KMS-11 (cell line): ENCODE data around the gene LPGAT1.

Experiments used
- H2AFZ ChIP-seq: fragments of 200-600 bp; sonication (generic); 2 replicates; pipeline ENCODE4 v1.6.1; 2016; ENCODE audit warnings: antibody characterized with exemption, mixed run types, low read depth
- H3K27ac ChIP-seq: fragments of 200-600 bp; sonication (generic); 2 replicates; pipeline ENCODE4 v1.6.1; 2016; ENCODE audit warnings: mild to moderate bottlenecking, mixed run types
- H3K27me3 ChIP-seq: fragments of 200-600 bp; sonication (generic); 2 replicates; pipeline ENCODE4 v1.6.1; 2017; ENCODE audit warnings: mild to moderate bottlenecking, low read depth, mixed run types, moderate library complexity; ENCODE audit not compliant: insufficient read depth
- H3K36me3 ChIP-seq: fragments of 200-600 bp; sonication (generic); 2 replicates; pipeline ENCODE4 v1.6.1; 2017; ENCODE audit warnings: mild to moderate bottlenecking, mixed run types; ENCODE audit not compliant: insufficient read depth
- H3K4me1 ChIP-seq: fragments of 200-600 bp; sonication (generic); 2 replicates; pipeline ENCODE4 v1.6.1; 2016; ENCODE audit warnings: mild to moderate bottlenecking, low read depth, mixed run types; ENCODE audit not compliant: poor library complexity, severe bottlenecking
- H3K4me2 ChIP-seq: fragments of 200-600 bp; sonication (generic); 2 replicates; pipeline ENCODE4 v1.7.0; 2016; ENCODE audit warnings: mild to moderate bottlenecking, mixed run types
- H3K4me3 ChIP-seq: fragments of 200-600 bp; sonication (generic); IDR thresholded peaks from 2 replicates; pipeline ENCODE4 v1.6.1; 2017; ENCODE audit warnings: low read depth, low read length, mixed read lengths; ENCODE audit not compliant: insufficient read depth
- H3K79me2 ChIP-seq: fragments of 200-600 bp; sonication (generic); 2 replicates; pipeline ENCODE4 v1.6.1; 2016; ENCODE audit warnings: low read depth, mixed run types; ENCODE audit not compliant: insufficient read depth
- H3K9ac ChIP-seq: fragments of 200-600 bp; sonication (generic); 2 replicates; pipeline ENCODE4 v1.6.1; 2016; ENCODE audit warnings: mild to moderate bottlenecking, mixed run types
- H4K20me1 ChIP-seq: fragments of 200-600 bp; sonication (generic); 2 replicates; pipeline ENCODE4 v1.6.1; 2016; ENCODE audit warnings: mild to moderate bottlenecking, mixed run types; ENCODE audit not compliant: insufficient read depth
- CTCF ChIP-seq: fragments of 200-600 bp; sonication (generic); conservative IDR thresholded peaks from 2 replicates; pipeline ENCODE4 v1.6.1; 2017; ENCODE audit warnings: low read depth, mild to moderate bottlenecking, antibody characterized with exemption, low read length, moderate library complexity, mixed read lengths

Gene LPGAT1

GRCh38 chr1:211708006-211708405 lies 122.6 kb downstream of the LPGAT1 start:
- no peak overlapping the region for H3K27ac ChIP-seq
- TF ChIP-seq CTCF: no peak
- H4K20me1 ChIP-seq: no peaks in the 10 kb centered on the region
- no peak overlapping the region for H2AFZ ChIP-seq
- no peak overlapping the region for H3K9ac ChIP-seq
- no peaks in the 10 kb centered on the region for H3K36me3 ChIP-seq
- no peaks in the 10 kb centered on the region for H3K27me3 ChIP-seq
- H3K4me2 ChIP-seq: no peak overlapping the region
- peaks cover 8% of the 10 kb centered on the region for H3K4me1 ChIP-seq
- H3K79me2 ChIP-seq: no peaks in the 10 kb centered on the region
- no peak overlapping the region for H3K4me3 ChIP-seq

DNA sequence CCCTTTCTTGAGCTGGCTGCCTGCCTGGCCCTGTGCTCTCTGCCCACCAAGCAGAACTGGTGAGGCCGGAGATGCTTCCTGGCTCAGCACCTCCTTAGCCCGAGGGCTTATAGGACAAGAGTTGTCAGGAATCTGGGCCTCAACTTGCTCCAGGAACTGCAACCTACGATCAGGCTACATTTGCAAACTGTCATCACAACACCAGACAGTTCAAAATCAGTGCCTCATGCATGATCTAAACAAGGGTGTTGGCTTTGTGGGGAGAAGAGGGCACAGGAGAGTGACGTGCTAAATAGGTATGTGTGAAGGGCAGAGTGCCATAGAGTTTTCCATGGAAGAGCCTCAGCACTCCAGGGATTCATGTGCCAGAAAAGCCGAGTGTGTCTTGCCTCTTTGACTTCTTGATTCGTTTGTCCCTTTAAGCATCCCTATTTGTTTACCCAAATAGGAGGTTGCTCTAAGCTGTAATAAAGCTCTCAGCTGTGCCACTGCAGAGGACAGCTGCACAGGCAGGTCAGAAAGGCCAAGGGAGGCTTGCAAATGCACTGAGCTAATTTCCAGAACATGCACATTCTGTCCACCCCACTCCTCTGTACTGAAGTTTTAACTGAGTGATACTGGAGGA lies 125.0 kb downstream of the LPGAT1 start:
- no peak overlapping the region for H3K9ac ChIP-seq
- H3K4me2 ChIP-seq: no peak overlapping the region
- H3K36me3 ChIP-seq: no peaks in the 10 kb centered on the region
- no peak overlapping the region for H2AFZ ChIP-seq
- no peak for TF ChIP-seq CTCF
- H3K27ac ChIP-seq: no peak overlapping the region
- H4K20me1 ChIP-seq: no peaks in the 10 kb centered on the region
- H3K79me2 ChIP-seq: no peaks in the 10 kb centered on the region
- H3K4me3 ChIP-seq: no peak overlapping the region
- no peaks in the 10 kb centered on the region for H3K27me3 ChIP-seq
- no peaks in the 10 kb centered on the region for H3K4me1 ChIP-seq

GRCh38 chr1:211704543-211704942 lies 126.0 kb downstream of the LPGAT1 start:
- no peak for TF ChIP-seq CTCF
- no peak overlapping the region for H3K4me2 ChIP-seq

GRCh38 chr1:211703812-211704537 lies 126.6 kb downstream of the LPGAT1 start:
- Histone ChIP-seq H4K20me1 (no peaks in the 10 kb centered on the region), H3K4me2 (no peak overlapping the region), H3K36me3 (no peaks in the 10 kb centered on the region), H3K9ac (no peak overlapping the region), H3K4me3 (no peak overlapping the region), H2AFZ (no peak overlapping the region), H3K27ac (no peak overlapping the region), H3K4me1 (no peaks in the 10 kb centered on the region), H3K79me2 (no peaks in the 10 kb centered on the region), H3K27me3 (no peaks in the 10 kb centered on the region)
- TF ChIP-seq CTCF: no peak

More at GRCh38 chr1:211704543-211704942, 126.0 kb downstream of the LPGAT1 start:
- Histone ChIP-seq H3K27ac (no peak overlapping the region), H3K9ac (no peak overlapping the region), H2AFZ (no peak overlapping the region), H3K79me2 (no peaks in the 10 kb centered on the region), H3K4me3 (no peak overlapping the region), H4K20me1 (no peaks in the 10 kb centered on the region), H3K27me3 (no peaks in the 10 kb centered on the region), H3K4me1 (no peaks in the 10 kb centered on the region), H3K36me3 (no peaks in the 10 kb centered on the region)
